DMS 273 treated with DMSO at 0.1 percent for 48 hours (cell line): ENCODE measurements around the gene TMEM61.
"Not testable (repeated sequence)": the region's sequence is repeated elsewhere in the genome, so short reads cannot be mapped to it uniquely, and the experiment has no call there.

Source experiments
- DNase-seq: peaks from one replicate; lab custom pipeline; 2025; lab: John Stamatoyannopoulos, UW

TMEM61 gene

DNA sequence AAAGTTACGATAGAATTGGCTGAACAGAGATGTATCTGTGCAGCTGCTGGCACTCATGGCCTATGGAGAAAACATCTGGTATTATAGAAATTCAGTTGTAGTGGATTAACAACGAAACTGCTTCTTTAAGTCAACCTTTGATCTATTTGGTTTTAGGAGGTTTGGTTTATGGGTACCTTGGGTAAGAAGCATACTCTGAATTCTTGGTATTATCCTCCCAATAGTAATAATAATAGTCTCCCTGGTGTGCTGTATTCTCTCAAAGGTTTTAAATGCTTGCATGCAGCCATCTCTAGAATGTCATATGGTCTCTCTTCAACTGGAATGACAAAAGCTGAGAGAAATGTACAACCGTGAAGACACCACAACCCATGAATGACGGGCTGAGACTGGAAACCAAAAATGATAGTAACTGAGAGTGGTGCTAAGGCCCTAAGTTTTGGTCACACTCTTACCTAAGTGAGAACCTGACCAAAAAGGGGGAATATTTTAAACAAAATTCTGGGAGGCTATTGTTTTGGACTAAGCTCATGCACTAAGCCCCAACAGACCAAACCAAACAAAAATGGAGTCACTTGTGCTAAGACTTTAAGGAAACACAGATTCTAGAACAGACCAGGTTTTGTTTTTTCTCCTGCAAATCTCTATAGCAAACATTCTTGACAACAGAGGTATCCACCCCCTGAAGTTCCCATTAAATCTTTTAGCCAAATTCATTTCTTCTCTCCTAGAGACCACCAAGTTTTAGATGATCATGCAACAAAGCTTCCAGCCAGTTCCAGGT lies 17.6 kb upstream of the TMEM61 start:
- DNase-seq = no peak

GRCh38 chr1:54963829-54964228 lies 16.6 kb upstream of the TMEM61 start:
- not testable (repeated sequence) for DNase-seq

DNA sequence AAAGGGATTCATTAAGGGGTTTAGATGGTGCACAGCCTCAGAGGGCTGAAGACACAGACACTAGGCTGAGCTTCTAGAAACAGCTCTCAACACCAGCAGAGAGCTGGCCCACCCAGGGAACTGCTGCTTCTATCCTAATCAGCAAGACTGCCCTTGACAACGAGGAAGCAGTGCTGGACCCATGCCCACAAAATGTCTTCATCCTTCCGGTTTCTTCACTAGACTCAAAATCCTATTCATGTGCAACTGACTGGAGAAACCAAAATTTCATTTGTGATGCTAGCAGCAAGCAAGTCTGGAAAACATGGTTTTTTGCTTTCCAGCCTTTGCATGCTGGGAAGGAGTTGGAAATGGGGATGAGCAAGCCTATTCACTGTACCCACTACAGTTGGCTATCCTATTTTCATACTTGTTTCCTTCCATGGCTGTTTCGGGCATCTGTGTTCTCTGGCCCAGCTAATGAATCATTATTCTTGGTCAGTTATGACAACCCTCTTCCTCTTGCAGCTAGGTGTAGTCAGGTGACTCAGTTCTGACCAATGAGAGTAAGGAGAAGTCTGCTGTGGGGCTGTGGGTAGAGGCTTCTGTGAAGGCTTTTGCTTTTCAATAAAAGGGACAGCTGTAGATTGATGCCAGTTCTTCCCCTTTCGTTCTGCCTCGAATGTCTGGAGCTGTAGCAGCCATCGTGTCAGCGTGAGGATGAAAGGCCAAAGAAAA lies 14.6 kb upstream of the TMEM61 start:
- no peak for DNase-seq

- no peak for DNase-seq
Observed at GRCh38 chr1:54967372-54967771, 13.1 kb upstream of the TMEM61 start.

DNA sequence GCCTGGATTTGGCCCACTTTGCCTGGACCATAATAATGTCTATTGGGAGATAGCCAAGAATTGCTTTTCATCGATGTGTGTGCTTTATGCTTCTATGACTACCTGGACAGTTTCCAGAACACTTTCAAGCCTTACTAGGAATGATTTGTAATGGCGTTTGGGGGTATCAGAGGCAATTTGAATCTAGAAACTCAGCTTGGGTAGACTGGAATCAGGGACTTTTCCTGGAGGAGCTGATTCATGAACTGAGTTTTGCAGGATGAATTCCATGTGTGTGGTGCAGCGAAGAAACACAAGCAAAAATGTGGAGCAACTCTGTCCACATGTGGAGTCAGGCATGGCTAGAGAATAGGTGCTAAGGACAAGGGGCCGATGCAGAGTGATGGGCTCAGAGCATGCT lies 11.9 kb upstream of the TMEM61 start:
- DNase-seq = no peak

- no peak for DNase-seq
Observed at GRCh38 chr1:54969879-54970278, 10.5 kb upstream of the TMEM61 start.

- DNase-seq = no peak
Observed at GRCh38 chr1:54970901-54971300, 9.5 kb upstream of the TMEM61 start.

- DNase-seq = no peak
Observed at GRCh38 chr1:54971317-54971791, 9.1 kb upstream of the TMEM61 start.

DNA sequence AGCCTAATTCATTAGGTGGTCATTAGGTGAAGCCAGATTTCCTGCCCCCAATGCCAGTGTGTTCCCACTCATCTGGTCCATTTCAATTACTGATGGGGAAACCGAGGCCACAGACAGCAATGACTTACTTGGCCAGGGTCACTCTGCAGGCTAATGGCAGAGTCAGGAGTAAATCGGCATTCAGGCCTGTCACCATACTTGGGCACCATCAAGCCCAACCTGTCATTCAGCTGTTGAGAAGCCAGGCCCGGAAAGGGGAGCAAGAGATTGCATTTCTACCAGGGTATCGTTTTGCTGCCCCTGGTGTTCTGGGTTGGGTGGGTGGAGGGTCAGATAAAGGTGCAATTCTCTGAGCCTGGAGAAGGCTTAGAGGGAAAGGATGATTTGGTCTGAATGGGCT lies 8.0 kb upstream of the TMEM61 start:
- DNase-seq = no peak

GRCh38 chr1:54973205-54973921 lies 7.1 kb upstream of the TMEM61 start:
- DNase-seq = peak; percentile 60

DNA sequence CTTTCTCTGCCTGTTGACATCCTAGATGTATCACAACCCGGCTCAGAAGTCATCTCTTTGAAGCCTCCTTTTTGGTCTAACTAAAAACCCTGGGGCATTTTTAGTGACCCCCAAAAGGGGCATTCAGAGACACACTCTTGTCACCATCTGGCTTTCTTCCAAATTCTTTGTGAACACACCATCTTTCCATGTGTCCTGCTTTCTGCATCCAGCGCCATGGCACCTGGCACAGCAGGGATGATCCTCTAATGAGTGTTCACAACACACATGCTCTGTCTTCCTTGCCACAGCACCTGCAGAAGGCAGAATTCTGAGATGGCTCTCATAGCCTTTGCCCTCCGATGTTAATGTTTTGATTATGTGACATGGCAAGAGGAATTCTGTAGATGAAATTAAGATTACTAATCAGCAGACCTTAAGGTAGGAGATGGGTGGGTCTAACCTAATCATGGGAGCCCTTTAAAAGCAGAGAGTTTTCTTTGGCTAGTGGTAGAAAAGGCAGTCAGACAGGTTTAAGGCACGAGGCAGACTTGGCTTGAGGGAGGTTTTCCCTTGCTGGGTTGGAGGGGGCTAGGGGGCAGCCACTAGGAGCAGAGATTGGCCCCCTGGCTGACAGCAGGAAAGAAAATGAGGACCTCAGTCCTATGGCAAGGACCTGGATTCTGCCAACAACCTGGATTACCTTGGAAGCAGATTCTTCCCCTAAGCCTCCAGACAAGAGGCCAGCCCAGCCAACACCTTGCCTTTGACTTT lies 4.9 kb upstream of the TMEM61 start:
- DNase-seq = no peak

GRCh38 chr1:54976747-54977146 lies 3.7 kb upstream of the TMEM61 start:
- no peak for DNase-seq

DNA sequence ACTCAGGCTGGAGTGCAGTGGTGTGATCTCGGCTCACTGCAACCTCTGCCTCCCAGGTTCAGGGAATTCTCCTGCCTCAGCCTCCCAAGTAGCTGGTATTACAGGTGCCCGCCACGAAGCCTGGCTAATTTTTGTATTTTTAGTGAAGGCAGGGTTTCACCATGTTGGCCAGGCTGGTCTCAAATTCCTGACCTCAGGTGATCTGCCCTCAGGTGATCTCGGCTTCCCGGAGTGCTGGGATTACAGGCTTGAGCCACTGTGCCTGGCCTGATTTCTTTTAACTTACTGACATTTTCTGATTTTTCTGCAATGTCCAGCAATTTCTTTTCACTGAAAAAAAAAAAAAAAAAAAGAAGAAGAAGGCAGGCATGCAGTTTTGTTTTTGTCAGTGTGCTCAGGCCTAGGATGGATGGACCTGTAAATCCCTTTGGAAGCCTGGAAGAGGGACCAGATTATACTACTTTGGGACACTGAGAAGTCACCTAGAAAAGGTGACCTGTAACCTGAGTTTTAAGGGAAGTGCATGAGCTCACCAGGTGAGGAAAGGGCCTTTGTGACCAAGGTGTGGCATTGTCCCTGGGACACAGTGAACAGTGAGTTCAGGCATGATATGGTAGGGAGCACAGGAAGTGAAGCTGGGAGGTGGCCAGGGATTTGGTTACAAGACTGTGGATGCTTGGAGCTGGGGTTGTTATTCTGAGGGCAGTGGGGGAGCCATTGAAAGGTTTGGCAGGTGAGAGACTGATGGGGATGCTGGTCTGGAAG lies 2.7 kb upstream of the TMEM61 start:
- DNase-seq = no peak

- no peak for DNase-seq
Observed at GRCh38 chr1:54978528-54979326, 1.7 kb upstream of the TMEM61 start.

- no peak for DNase-seq
Observed at GRCh38 chr1:54979327-54979891, 1.0 kb upstream of the TMEM61 start.

GRCh38 chr1:54980046-54980527 lies 341 bp upstream of the TMEM61 start:
- no peak for DNase-seq

DNA sequence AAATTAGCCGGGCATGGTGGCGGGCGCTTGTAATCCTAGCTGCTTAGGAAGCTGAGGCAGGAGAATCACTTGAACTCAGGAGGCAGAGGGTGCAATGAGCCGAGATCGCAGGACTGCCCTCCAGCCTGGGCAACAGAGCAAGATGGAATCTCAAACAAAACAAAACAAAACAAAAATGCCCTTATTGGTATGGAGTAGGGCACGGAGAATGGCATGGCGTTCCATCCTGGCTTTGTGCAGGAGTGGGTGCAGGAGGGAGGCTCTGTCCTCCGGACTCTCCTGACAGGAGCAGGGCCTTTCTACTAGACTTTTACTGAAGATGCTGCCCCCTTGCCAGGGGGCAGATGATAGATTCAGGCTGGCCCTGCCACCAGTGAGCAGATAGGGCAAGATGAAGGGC lies 1.0 kb downstream of the TMEM61 start:
- no peak for DNase-seq

GRCh38 chr1:54982739-54983138 lies 2.3 kb downstream of the TMEM61 start:
- no peak for DNase-seq

GRCh38 chr1:54984131-54984842 lies 3.9 kb downstream of the TMEM61 start:
- DNase-seq = no peak
